ENCODE measurements around the gene PTX4.

Gene PTX4

GRCh38 chr16:1449201-1449788, 39.4 kb downstream of the PTX4 start:
- TF ChIP-seq CTCF (conservative IDR thresholded peaks at IDR 0.05; ENCODE audit: low read length) = no peak
- no peak for TF ChIP-seq EZH2phosphoT487 (IDR thresholded peaks at IDR 0.05; ENCODE audit: borderline replicate concordance)
- Histone ChIP-seq H3K9ac (ENCODE audit: low read depth, low read length, poor library complexity, severe bottlenecking) (no peak overlapping the region), H3K9me3 (ENCODE audit: insufficient read depth, low read depth, low read length) (no peaks in the 10 kb centered on the region), H3K79me2 (ENCODE audit: insufficient read depth, low read length) (no peaks in the 10 kb centered on the region), H3K4me1 (ENCODE audit: insufficient read depth, low read length, poor library complexity, severe bottlenecking) (no peaks in the 10 kb centered on the region), H3K36me3 (ENCODE audit: insufficient read depth, low read length) (no peaks in the 10 kb centered on the region), H3K9me2 (replicated peaks; ENCODE audit: low read depth, low read length) (no peaks in the 10 kb centered on the region), H3K4me2 (ENCODE audit: low read depth, low read length, poor library complexity, severe bottlenecking) (no peak overlapping the region), H4K20me1 (ENCODE audit: insufficient read depth, low read length, poor library complexity, severe bottlenecking) (no peaks in the 10 kb centered on the region), H3K27me3 (ENCODE audit: insufficient read depth, low read length, poor library complexity, severe bottlenecking) (no peaks in the 10 kb centered on the region), H3F3A (ENCODE audit: low read depth) (no peaks in the 10 kb centered on the region), H3K4me3 (ENCODE audit: low read length, poor library complexity, severe bottlenecking) (no peak overlapping the region), H2AFZ (ENCODE audit: low read length) (no peak overlapping the region)

- Histone ChIP-seq H3K4me1 (ENCODE audit: insufficient read depth, low read length, poor library complexity, severe bottlenecking) (no peaks in the 10 kb centered on the region), H3K9ac (ENCODE audit: low read depth, low read length, poor library complexity, severe bottlenecking) (no peak overlapping the region), H3K9me3 (ENCODE audit: insufficient read depth, low read depth, low read length) (no peaks in the 10 kb centered on the region), H2AFZ (ENCODE audit: low read length) (no peak overlapping the region), H3K27me3 (ENCODE audit: insufficient read depth, low read length, poor library complexity, severe bottlenecking) (no peaks in the 10 kb centered on the region), H3K36me3 (ENCODE audit: insufficient read depth, low read length) (no peaks in the 10 kb centered on the region), H3K9me2 (replicated peaks; ENCODE audit: low read depth, low read length) (no peaks in the 10 kb centered on the region), H3K4me3 (ENCODE audit: low read length, poor library complexity, severe bottlenecking) (no peak overlapping the region), H3K79me2 (ENCODE audit: insufficient read depth, low read length) (no peaks in the 10 kb centered on the region), H3K4me2 (ENCODE audit: low read depth, low read length, poor library complexity, severe bottlenecking) (no peak overlapping the region), H4K20me1 (ENCODE audit: insufficient read depth, low read length, poor library complexity, severe bottlenecking) (no peaks in the 10 kb centered on the region), H3F3A (ENCODE audit: low read depth) (no peaks in the 10 kb centered on the region)
- TF ChIP-seq EZH2phosphoT487 (IDR thresholded peaks at IDR 0.05; ENCODE audit: borderline replicate concordance) (no peak), CTCF (conservative IDR thresholded peaks at IDR 0.05; ENCODE audit: low read length) (no peak)
Observed at GRCh38 chr16:1448536-1449116, 40.1 kb downstream of the PTX4 start.

GRCh38 chr16:1447965-1448364, 40.8 kb downstream of the PTX4 start:
- no peaks in the 10 kb centered on the region for H3K36me3 ChIP-seq (ENCODE audit: insufficient read depth, low read length)
- no peak overlapping the region for H3K4me3 ChIP-seq (ENCODE audit: low read length, poor library complexity, severe bottlenecking)
- H3K4me1 ChIP-seq (ENCODE audit: insufficient read depth, low read length, poor library complexity, severe bottlenecking) = no peaks in the 10 kb centered on the region
- TF ChIP-seq CTCF (conservative IDR thresholded peaks at IDR 0.05; ENCODE audit: low read length) (no peak), EZH2phosphoT487 (IDR thresholded peaks at IDR 0.05; ENCODE audit: borderline replicate concordance) (no peak)
- H3K27me3 ChIP-seq (ENCODE audit: insufficient read depth, low read length, poor library complexity, severe bottlenecking) = no peaks in the 10 kb centered on the region
- H3K9me2 ChIP-seq (replicated peaks; ENCODE audit: low read depth, low read length) = no peaks in the 10 kb centered on the region
- H3K4me2 ChIP-seq (ENCODE audit: low read depth, low read length, poor library complexity, severe bottlenecking) = no peak overlapping the region
- no peak overlapping the region for H2AFZ ChIP-seq (ENCODE audit: low read length)
- H3K9ac ChIP-seq (ENCODE audit: low read depth, low read length, poor library complexity, severe bottlenecking) = no peak overlapping the region
- H4K20me1 ChIP-seq (ENCODE audit: insufficient read depth, low read length, poor library complexity, severe bottlenecking) = no peaks in the 10 kb centered on the region
- no peaks in the 10 kb centered on the region for H3K9me3 ChIP-seq (ENCODE audit: insufficient read depth, low read depth, low read length)
- H3K79me2 ChIP-seq (ENCODE audit: insufficient read depth, low read length) = no peaks in the 10 kb centered on the region
- no peaks in the 10 kb centered on the region for H3F3A ChIP-seq (ENCODE audit: low read depth)
